Anterior cingulate cortex (tissue), 58 donors: Measurements from ENCODE around the gene NAV3.

Experiments
- DNase-seq, 58 donors: peaks; one replicate each; lab custom pipeline; 2025; lab: John Stamatoyannopoulos, UW

Gene NAV3

GRCh38 chr12:78167510-78167909, 336.8 kb downstream of the NAV3 start:
- peak in 1 of 58 donors; percentile 18 for DNase-seq

- no peak for DNase-seq
Observed at GRCh38 chr12:78171061-78171460, 340.4 kb downstream of the NAV3 start.

GRCh38 chr12:78176643-78177042, 345.9 kb downstream of the NAV3 start:
- no peak for DNase-seq

- no peak for DNase-seq
Observed at GRCh38 chr12:78177298-78177697, 346.6 kb downstream of the NAV3 start.

GRCh38 chr12:78179346-78179745, 348.7 kb downstream of the NAV3 start:
- peak in 2 of 58 donors; percentile 8 to 18 for DNase-seq

GRCh38 chr12:78181544-78182162, 351.0 kb downstream of the NAV3 start:
- peak in 3 of 58 donors; percentile 24 to 30 (median 25) for DNase-seq

GRCh38 chr12:78183824-78184223, 353.1 kb downstream of the NAV3 start:
- no peak for DNase-seq

- DNase-seq = no peak
Observed at GRCh38 chr12:78185109-78185508, 354.4 kb downstream of the NAV3 start.

GRCh38 chr12:78185651-78186050, 355.0 kb downstream of the NAV3 start:
- DNase-seq = no peak

- DNase-seq = no peak
Observed at GRCh38 chr12:78186670-78187069, 356.0 kb downstream of the NAV3 start.

- no peak for DNase-seq
Observed at GRCh38 chr12:78187741-78188140, 357.0 kb downstream of the NAV3 start.

GRCh38 chr12:78189656-78190055, 359.0 kb downstream of the NAV3 start:
- DNase-seq = no peak

- DNase-seq = no peak
Observed at GRCh38 chr12:78191611-78192010, 360.9 kb downstream of the NAV3 start.

- DNase-seq = no peak
Observed at GRCh38 chr12:78192979-78193378, 362.3 kb downstream of the NAV3 start.

- DNase-seq = no peak
Observed at GRCh38 chr12:78194448-78194847, 363.8 kb downstream of the NAV3 start.

GRCh38 chr12:78198896-78199295, 368.2 kb downstream of the NAV3 start:
- peak in 1 of 58 donors; percentile 29 for DNase-seq

GRCh38 chr12:78199926-78200325, 369.2 kb downstream of the NAV3 start:
- DNase-seq = no peak

- no peak for DNase-seq
Observed at GRCh38 chr12:78204926-78205325, 374.2 kb downstream of the NAV3 start.

- no peak for DNase-seq
Observed at GRCh38 chr12:78208092-78208491, 377.4 kb downstream of the NAV3 start.

GRCh38 chr12:78209846-78210505, 379.3 kb downstream of the NAV3 start:
- peak in 38 of 58 donors; percentile 3 to 67 (median 26) for DNase-seq

- DNase-seq = no peak
Observed at GRCh38 chr12:78210506-78210860, 379.8 kb downstream of the NAV3 start.

GRCh38 chr12:78210894-78211302, 380.2 kb downstream of the NAV3 start:
- DNase-seq = no peak
